A549 (cell line): Measurements from ENCODE around the gene NCAPD3.

ENCODE experiments used
- JUNB ChIP-seq: fragments of >200 bp; sonication (Bioruptor Twin); formaldehyde crosslinking; IDR thresholded peaks from 2 replicates; pipeline ENCODE4 v1.6.1; 2016
- MYC ChIP-seq: IDR thresholded peaks from 2 replicates; pipeline ENCODE4 v1.6.1; 2012; ENCODE audit warnings: mild to moderate bottlenecking, inconsistent platforms, low read length, improper control_type of control experiment, borderline replicate concordance
- POLR2A ChIP-seq: IDR thresholded peaks from 2 replicates; pipeline ENCODE4 v1.6.1; 2012; ENCODE audit warnings: mild to moderate bottlenecking, low read length
- RAD21 ChIP-seq, 2 experiments: fragments of >200 bp in 1 of 2; sonication (Bioruptor Twin) in 1 of 2; formaldehyde crosslinking in 1 of 2; IDR thresholded peaks in 1 of 2; conservative IDR thresholded peaks in 1 of 2; 2 replicates in 1 of 2; 3 replicates in 1 of 2; pipeline ENCODE4 v1.6.1; 2012 to 2018; ENCODE audit warnings: inconsistent platforms in 1 of 2
- USF2 ChIP-seq: fragments of 450-650 bp; IDR thresholded peaks from 2 replicates; pipeline ENCODE4 v1.6.1; 2014; ENCODE audit warnings: antibody characterized with exemption
- TF ChIP-seq, protein P1 (sequence below): fragments of >200 bp; sonication (Bioruptor Twin); formaldehyde crosslinking; IDR thresholded peaks from 3 replicates; pipeline ENCODE4 v1.5.1; 2016

- TF ChIP-seq, protein P1, sequence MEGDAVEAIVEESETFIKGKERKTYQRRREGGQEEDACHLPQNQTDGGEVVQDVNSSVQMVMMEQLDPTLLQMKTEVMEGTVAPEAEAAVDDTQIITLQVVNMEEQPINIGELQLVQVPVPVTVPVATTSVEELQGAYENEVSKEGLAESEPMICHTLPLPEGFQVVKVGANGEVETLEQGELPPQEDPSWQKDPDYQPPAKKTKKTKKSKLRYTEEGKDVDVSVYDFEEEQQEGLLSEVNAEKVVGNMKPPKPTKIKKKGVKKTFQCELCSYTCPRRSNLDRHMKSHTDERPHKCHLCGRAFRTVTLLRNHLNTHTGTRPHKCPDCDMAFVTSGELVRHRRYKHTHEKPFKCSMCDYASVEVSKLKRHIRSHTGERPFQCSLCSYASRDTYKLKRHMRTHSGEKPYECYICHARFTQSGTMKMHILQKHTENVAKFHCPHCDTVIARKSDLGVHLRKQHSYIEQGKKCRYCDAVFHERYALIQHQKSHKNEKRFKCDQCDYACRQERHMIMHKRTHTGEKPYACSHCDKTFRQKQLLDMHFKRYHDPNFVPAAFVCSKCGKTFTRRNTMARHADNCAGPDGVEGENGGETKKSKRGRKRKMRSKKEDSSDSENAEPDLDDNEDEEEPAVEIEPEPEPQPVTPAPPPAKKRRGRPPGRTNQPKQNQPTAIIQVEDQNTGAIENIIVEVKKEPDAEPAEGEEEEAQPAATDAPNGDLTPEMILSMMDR = peak; percentile 38
- no peak for TF ChIP-seq USF2
- peak; percentile 34 to 60; a peak in 3 of 5 replicates for TF ChIP-seq RAD21 (conservative IDR thresholded peaks at IDR 0.05 in 1 of 2, IDR thresholded peaks at IDR 0.05 in 1 of 2)
- TF ChIP-seq POLR2A = no peak
- TF ChIP-seq JUNB = no peak
- no peak for TF ChIP-seq MYC
Observed at GRCh38 chr11:134139873-134140331, 83.9 kb downstream of the NCAPD3 start.
